ENCODE results near the gene REV1. TPM values are rescaled to one million over a fixed set of nuclear protein-coding genes. Genes with fewer than 3 reads are reported as not detected.

The REV1 gene
- total RNA-seq, 1 donor from 2014 or later, result 51.9 TPM

GRCh38 chr2:99490623-99491461, 1.0 kb upstream of the REV1 start:
- Mint-ChIP-seq H3K4me1 (peaks cover 24% of the 10 kb centered on the region), H3K36me3 (no peaks in the 10 kb centered on the region), H3K27ac (peak overlapping the region; percentile 88), H3K4me3 (peak overlapping the region; percentile 91), H3K9me3 (no peaks in the 10 kb centered on the region), H3K27me3 (ENCODE audit: insufficient read depth, low read depth) (no peaks in the 10 kb centered on the region)
- no peak overlapping the region for H3K27ac ChIP-seq
- no peaks in the 10 kb centered on the region for H3K9me3 ChIP-seq (ENCODE audit: low read depth)
- H3K4me2 ChIP-seq, result peak overlapping the region; percentile 84
- no peaks in the 10 kb centered on the region for H3K4me1 ChIP-seq
- H2AFZ ChIP-seq (replicated peaks), result peak overlapping the region; percentile 98
- H3F3A ChIP-seq (ENCODE audit: low read depth), result peaks cover 5% of the 10 kb centered on the region
- peaks cover 13% of the 10 kb centered on the region for H3K27me3 ChIP-seq
- H4K20me1 ChIP-seq (ENCODE audit: low read depth), result peaks cover 20% of the 10 kb centered on the region
- H3K79me2 ChIP-seq (ENCODE audit: low read depth), result peaks cover 22% of the 10 kb centered on the region
- DNase-seq (ENCODE audit: low spot score), result no peak
- TF ChIP-seq EZH2phosphoT487 (IDR thresholded peaks at IDR 0.05), result no peak
- no peak for TF ChIP-seq CTCF (IDR thresholded peaks at IDR 0.05)
- TF ChIP-seq EZH2 (IDR thresholded peaks at IDR 0.05), result no peak
- peak overlapping the region; percentile 98 for H3K4me3 ChIP-seq
- no peaks in the 10 kb centered on the region for H3K36me3 ChIP-seq
- H3K9ac ChIP-seq, result no peak overlapping the region

- Histone ChIP-seq H3K4me1 (peaks cover 12% of the 10 kb centered on the region), H2AFZ (replicated peaks) (no peak overlapping the region), H3K36me3 (no peaks in the 10 kb centered on the region), H3K27me3 (peaks cover 13% of the 10 kb centered on the region), H3K9me3 (ENCODE audit: low read depth) (no peaks in the 10 kb centered on the region), H3F3A (ENCODE audit: low read depth) (peaks cover 5% of the 10 kb centered on the region), H3K79me2 (ENCODE audit: low read depth) (peaks cover 38% of the 10 kb centered on the region), H4K20me1 (ENCODE audit: low read depth) (peaks cover 36% of the 10 kb centered on the region), H3K4me3 (peak overlapping the region; percentile 98), H3K27ac (peak overlapping the region; percentile 93), H3K4me2 (peak overlapping the region; percentile 94), H3K9ac (peak overlapping the region; percentile 80)
- TF ChIP-seq EZH2 (IDR thresholded peaks at IDR 0.05) (no peak), CTCF (IDR thresholded peaks at IDR 0.05) (no peak)
- peak; percentile 84 for DNase-seq (ENCODE audit: low spot score)
- H3K27ac Mint-ChIP-seq, result peak overlapping the region; percentile 76
- H3K27me3 Mint-ChIP-seq (ENCODE audit: insufficient read depth, low read depth), result no peaks in the 10 kb centered on the region
- H3K9me3 Mint-ChIP-seq, result no peaks in the 10 kb centered on the region
- no peaks in the 10 kb centered on the region for H3K36me3 Mint-ChIP-seq
- peaks cover 28% of the 10 kb centered on the region for H3K4me1 Mint-ChIP-seq
- H3K4me3 Mint-ChIP-seq, result peak overlapping the region; percentile 97
Observed at GRCh38 chr2:99489063-99489760, 605 bp downstream of the REV1 start.

GRCh38 chr2:99488539-99489062, 1.2 kb downstream of the REV1 start:
- Histone ChIP-seq H3K9ac (peak overlapping the region; percentile 80), H3K4me3 (peak overlapping the region; percentile 98), H3K36me3 (no peaks in the 10 kb centered on the region), H3K4me1 (peaks cover 16% of the 10 kb centered on the region), H2AFZ (replicated peaks) (no peak overlapping the region), H4K20me1 (ENCODE audit: low read depth) (peaks cover 42% of the 10 kb centered on the region), H3K9me3 (ENCODE audit: low read depth) (no peaks in the 10 kb centered on the region), H3F3A (ENCODE audit: low read depth) (peaks cover 5% of the 10 kb centered on the region), H3K4me2 (peak overlapping the region; percentile 94), H3K27ac (no peak overlapping the region), H3K79me2 (ENCODE audit: low read depth) (peaks cover 44% of the 10 kb centered on the region), H3K27me3 (peaks cover 13% of the 10 kb centered on the region)
- no peaks in the 10 kb centered on the region for H3K36me3 Mint-ChIP-seq
- TF ChIP-seq CTCF (IDR thresholded peaks at IDR 0.05), result no peak
- no peak for TF ChIP-seq EZH2 (IDR thresholded peaks at IDR 0.05)
- TF ChIP-seq EZH2phosphoT487 (IDR thresholded peaks at IDR 0.05), result no peak
- no peaks in the 10 kb centered on the region for H3K9me3 Mint-ChIP-seq
- DNase-seq (ENCODE audit: low spot score), result no peak
- H3K4me1 Mint-ChIP-seq, result peaks cover 32% of the 10 kb centered on the region
- H3K27ac Mint-ChIP-seq, result peak overlapping the region; percentile 76
- no peaks in the 10 kb centered on the region for H3K27me3 Mint-ChIP-seq (ENCODE audit: insufficient read depth, low read depth)
- H3K4me3 Mint-ChIP-seq, result peak overlapping the region; percentile 97
